Skeletal muscle tissue (tissue), 4 donors: ENCODE data around the gene ZFP36L2. TPM values are rescaled to one million over a fixed set of nuclear protein-coding genes. Genes with fewer than 3 reads are reported as not detected.

Experiments used
- H3K27ac ChIP-seq: one replicate; pipeline ENCODE4 v1.7.0; 2013; ENCODE audit warnings: mild to moderate bottlenecking, low read depth, low read length, inconsistent platforms
- H3K27me3 ChIP-seq, 3 donors: one replicate each; pipeline ENCODE4 v1.7.0; 2013; ENCODE audit warnings: low read length in 3 of 3; ENCODE audit not compliant: control insufficient read depth in 3 of 3, insufficient read depth in 3 of 3
- H3K36me3 ChIP-seq, 3 donors: one replicate each; pipeline ENCODE4 v1.7.0; 2013; ENCODE audit warnings: low read length in 3 of 3; ENCODE audit not compliant: control insufficient read depth in 3 of 3, insufficient read depth in 3 of 3
- H3K4me1 ChIP-seq, 3 donors: one replicate each; pipeline ENCODE4 v1.7.0; 2013; ENCODE audit warnings: low read length in 3 of 3, mild to moderate bottlenecking in 3 of 3; ENCODE audit not compliant: control insufficient read depth in 3 of 3, insufficient read depth in 3 of 3
- H3K4me3 ChIP-seq, 3 donors: one replicate each; pipeline ENCODE4 v1.7.0; 2013; ENCODE audit warnings: low read length in 3 of 3
- H3K9ac ChIP-seq, 3 donors: one replicate each; pipeline ENCODE4 v1.7.0; 2013; ENCODE audit warnings: low read length in 3 of 3, mild to moderate bottlenecking in 3 of 3, moderate library complexity in 2 of 3, low read depth in 1 of 3
- H3K9me3 ChIP-seq, 3 donors: one replicate each; pipeline ENCODE4 v1.7.0; 2013; ENCODE audit warnings: low read length in 3 of 3; ENCODE audit not compliant: control insufficient read depth in 3 of 3
- total RNA-seq: library from RNA; depleted of rRNA; stranded (reverse); fragments of >200 nt; gene quantifications from one replicate; pipeline ENCODE4 v1.2.3, GENCODE V29; 2014
- donor health status: Osteomylitis.

Gene ZFP36L2
- total RNA-seq, 1 donor from 2014 or later, result 14.1 TPM

- no peak overlapping the region for H3K27ac ChIP-seq
- H3K4me3 ChIP-seq, result no peak overlapping the region
Observed at GRCh38 chr2:43180897-43181296, 45.5 kb downstream of the ZFP36L2 start.

DNA sequence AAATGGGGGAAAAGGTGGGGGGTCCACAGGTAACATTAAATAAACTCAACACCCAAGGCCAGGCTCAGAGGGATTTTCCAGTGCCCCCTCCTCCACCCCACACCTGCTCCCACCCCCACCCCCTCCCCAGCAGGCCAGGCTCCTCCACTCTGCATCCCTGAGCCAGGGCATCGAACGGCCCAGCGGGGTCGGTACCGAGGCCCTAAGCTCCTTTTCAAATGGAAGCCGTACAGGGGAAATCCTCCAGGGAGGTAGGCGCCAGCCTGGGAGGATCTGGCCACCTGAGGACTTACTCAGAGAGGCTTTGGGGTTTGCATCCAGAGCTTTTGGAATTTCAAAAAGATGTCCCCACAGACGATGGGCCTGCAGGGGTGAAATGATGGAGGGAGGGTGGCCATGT is 46.5 kb downstream of the ZFP36L2 start:
- Histone ChIP-seq H3K9ac (peak overlapping the region in 2 of 3 donors; percentile 85 to 86), H3K36me3 (no peaks in the 10 kb centered on the region), H3K4me1 (peaks cover 19 to 21% (median 19%) of the 10 kb centered on the region in 3 donors), H3K27ac (peak overlapping the region; percentile 97), H3K9me3 (peaks cover 0 to 5% (median 0%) of the 10 kb centered on the region in 3 donors), H3K27me3 (no peaks in the 10 kb centered on the region), H3K4me3 (no peak overlapping the region)

More at GRCh38 chr2:43180897-43181296, 45.5 kb downstream of the ZFP36L2 start:
- Histone ChIP-seq H3K36me3 (no peaks in the 10 kb centered on the region), H3K27me3 (no peaks in the 10 kb centered on the region), H3K9me3 (no peaks in the 10 kb centered on the region), H3K9ac (no peak overlapping the region), H3K4me1 (peaks cover 19 to 21% (median 19%) of the 10 kb centered on the region in 3 donors)

- H3K36me3 ChIP-seq, result no peaks in the 10 kb centered on the region
- peak overlapping the region; percentile 74 to 86 (median 85) for H3K9ac ChIP-seq
- H3K4me1 ChIP-seq, result peaks cover 19 to 21% (median 19%) of the 10 kb centered on the region in 3 donors
- peaks cover 0 to 5% (median 0%) of the 10 kb centered on the region in 3 donors for H3K9me3 ChIP-seq
- peak overlapping the region; percentile 38 to 54 (median 52) for H3K4me3 ChIP-seq
- H3K27ac ChIP-seq, result peak overlapping the region; percentile 97
- H3K27me3 ChIP-seq, result no peaks in the 10 kb centered on the region
Observed at GRCh38 chr2:43178602-43179542, 47.5 kb downstream of the ZFP36L2 start.

DNA sequence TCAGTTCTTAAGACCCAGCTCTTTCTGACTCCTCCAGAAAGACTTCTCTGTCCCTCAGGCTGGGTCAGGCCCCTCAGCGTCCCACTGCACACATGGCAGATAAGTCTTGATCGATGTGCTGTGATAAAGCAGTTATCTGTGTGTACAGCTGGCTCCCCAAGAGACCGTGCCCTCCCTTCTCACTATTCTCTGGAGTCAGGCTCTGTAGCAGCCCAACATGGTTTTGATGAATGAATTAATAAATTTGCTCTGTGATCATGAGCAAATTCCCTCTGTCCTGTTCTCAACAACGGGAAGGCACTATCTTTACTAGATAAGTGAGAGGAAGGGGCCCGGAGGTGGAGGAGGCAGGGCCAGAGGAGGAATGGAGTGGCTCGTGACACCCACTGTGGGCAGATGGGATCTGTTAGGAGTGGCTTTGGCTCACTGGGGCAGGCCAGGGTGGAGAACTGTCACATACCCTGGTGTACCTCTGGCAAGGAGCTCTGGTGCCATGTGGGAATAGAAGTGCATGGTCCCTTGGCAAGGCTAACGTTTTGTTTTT is 48.3 kb downstream of the ZFP36L2 start:
- Histone ChIP-seq H3K9me3 (peaks cover 0 to 5% (median 0%) of the 10 kb centered on the region in 3 donors), H3K36me3 (no peaks in the 10 kb centered on the region), H3K9ac (peak overlapping the region; percentile 74 to 86 (median 85))

DNA sequence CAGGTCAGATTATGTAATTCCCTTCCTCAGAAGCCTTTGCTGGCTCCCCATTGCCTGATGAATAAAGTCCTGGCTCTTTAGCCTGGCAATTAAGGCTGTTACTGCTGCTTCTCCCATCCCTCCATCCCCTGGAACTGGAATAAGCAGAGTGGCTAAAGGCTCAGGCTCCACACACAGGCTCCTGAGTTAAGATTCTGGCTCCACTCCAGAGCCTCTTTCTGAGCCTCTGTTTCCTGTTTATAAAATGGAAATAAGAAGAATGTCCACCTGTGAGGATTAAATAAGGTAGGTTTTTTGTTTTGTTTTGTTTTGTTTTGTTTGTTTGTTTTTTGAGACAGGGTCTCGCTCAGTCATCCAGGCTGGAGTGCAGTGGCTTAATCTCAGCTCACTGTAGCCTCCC is 50.0 kb downstream of the ZFP36L2 start:
- Histone ChIP-seq H3K27ac (no peak overlapping the region), H3K4me3 (no peak overlapping the region), H3K9me3 (peaks cover 0 to 5% (median 0%) of the 10 kb centered on the region in 3 donors), H3K27me3 (no peaks in the 10 kb centered on the region), H3K36me3 (no peaks in the 10 kb centered on the region), H3K9ac (no peak overlapping the region), H3K4me1 (peaks cover 19 to 27% (median 26%) of the 10 kb centered on the region in 3 donors)

More for the DNA sequence above, 48.3 kb downstream of the ZFP36L2 start:
- Histone ChIP-seq H3K27me3 (no peaks in the 10 kb centered on the region), H3K4me3 (peak overlapping the region; percentile 8 to 52 (median 18)), H3K4me1 (peaks cover 19 to 24% (median 22%) of the 10 kb centered on the region in 3 donors), H3K27ac (peak overlapping the region; percentile 97)

DNA sequence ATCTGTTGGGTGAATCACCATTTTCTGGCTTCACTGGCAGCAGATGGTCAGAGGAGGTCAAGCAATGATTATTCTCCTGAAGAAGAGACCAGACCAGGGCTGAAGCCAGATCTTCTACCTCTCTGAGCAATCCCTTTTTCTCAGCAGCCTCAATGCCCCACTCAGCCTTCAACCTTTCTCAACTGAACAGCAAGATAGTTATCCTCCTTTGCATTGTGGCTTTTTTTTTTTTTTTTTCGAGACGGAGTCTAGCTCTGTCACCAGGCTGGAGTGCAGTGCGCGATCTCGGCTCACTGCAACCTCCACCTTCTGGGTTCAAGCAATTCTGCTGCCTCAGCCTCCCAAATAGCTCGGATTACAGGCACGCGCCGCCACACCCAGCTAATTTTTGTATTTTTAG is 50.5 kb downstream of the ZFP36L2 start:
- Histone ChIP-seq H3K27me3 (no peaks in the 10 kb centered on the region), H3K9me3 (peaks cover 0 to 5% (median 0%) of the 10 kb centered on the region in 3 donors), H3K27ac (no peak overlapping the region), H3K36me3 (no peaks in the 10 kb centered on the region), H3K9ac (no peak overlapping the region), H3K4me3 (no peak overlapping the region), H3K4me1 (peaks cover 19 to 31% (median 30%) of the 10 kb centered on the region in 3 donors)

GRCh38 chr2:43175020-43175441 is 51.4 kb downstream of the ZFP36L2 start:
- H3K27ac ChIP-seq, result peak overlapping the region; percentile 56
- H3K36me3 ChIP-seq, result no peaks in the 10 kb centered on the region
- H3K9ac ChIP-seq, result no peak overlapping the region
- peaks cover 19 to 39% (median 38%) of the 10 kb centered on the region in 3 donors for H3K4me1 ChIP-seq
- peak overlapping the region in 1 of 3 donors; percentile 3 for H3K4me3 ChIP-seq
- H3K27me3 ChIP-seq, result no peaks in the 10 kb centered on the region
- peaks cover 0 to 5% (median 0%) of the 10 kb centered on the region in 3 donors for H3K9me3 ChIP-seq

GRCh38 chr2:43174368-43174916 is 52.0 kb downstream of the ZFP36L2 start:
- Histone ChIP-seq H3K36me3 (no peaks in the 10 kb centered on the region), H3K4me3 (no peak overlapping the region), H3K4me1 (peaks cover 22 to 43% (median 43%) of the 10 kb centered on the region in 3 donors)

More at GRCh38 chr2:43174368-43174916, 52.0 kb downstream of the ZFP36L2 start:
- Histone ChIP-seq H3K9me3 (peaks cover 0 to 5% (median 0%) of the 10 kb centered on the region in 3 donors), H3K27ac (peak overlapping the region; percentile 56), H3K9ac (no peak overlapping the region), H3K27me3 (no peaks in the 10 kb centered on the region)
